DMS 273 (cell line): Measurements from ENCODE around the gene RXRA.

Experiments
- DNase-seq: peaks from one replicate; lab custom pipeline; 2025; ENCODE audit not compliant: unreplicated experiment; lab: John Stamatoyannopoulos, UW

Gene RXRA

GRCh38 chr9:134396258-134396742 lies 70.0 kb downstream of the RXRA start:
- DNase-seq: no peak

- no peak for DNase-seq
Observed at GRCh38 chr9:134396825-134397224, 70.6 kb downstream of the RXRA start.

GRCh38 chr9:134398756-134399155 lies 72.5 kb downstream of the RXRA start:
- DNase-seq: no peak

GRCh38 chr9:134399435-134400056 lies 73.3 kb downstream of the RXRA start:
- peak; percentile 49 for DNase-seq

- no peak for DNase-seq
Observed at GRCh38 chr9:134400283-134400682, 74.0 kb downstream of the RXRA start.

GRCh38 chr9:134401391-134401790 lies 75.1 kb downstream of the RXRA start:
- DNase-seq: no peak

GRCh38 chr9:134402182-134402581 lies 75.9 kb downstream of the RXRA start:
- no peak for DNase-seq

GRCh38 chr9:134403292-134403681 lies 77.0 kb downstream of the RXRA start:
- no peak for DNase-seq

GRCh38 chr9:134403682-134404301 lies 77.5 kb downstream of the RXRA start:
- peak; percentile 79 for DNase-seq

GRCh38 chr9:134404376-134405358 lies 78.4 kb downstream of the RXRA start:
- DNase-seq: no peak

- DNase-seq: no peak
Observed at GRCh38 chr9:134405527-134405926, 79.3 kb downstream of the RXRA start.

- DNase-seq: no peak
Observed at GRCh38 chr9:134406366-134407120, 80.3 kb downstream of the RXRA start.

- DNase-seq: peak; percentile 90
Observed at GRCh38 chr9:134407121-134407779, 81.0 kb downstream of the RXRA start.

- no peak for DNase-seq
Observed at GRCh38 chr9:134408389-134408788, 82.1 kb downstream of the RXRA start.

GRCh38 chr9:134408939-134409737 lies 82.9 kb downstream of the RXRA start:
- no peak for DNase-seq

GRCh38 chr9:134410071-134410834 lies 84.0 kb downstream of the RXRA start:
- DNase-seq: no peak

GRCh38 chr9:134410835-134411217 lies 84.6 kb downstream of the RXRA start:
- DNase-seq: no peak

GRCh38 chr9:134411440-134412297 lies 85.4 kb downstream of the RXRA start:
- DNase-seq: peak; percentile 42
